Central memory CD8-positive, alpha-beta T cell (primary cell): ENCODE data around the gene CHRNA4.
"Not testable (repeated sequence)": the region's sequence is repeated elsewhere in the genome, so short reads cannot be mapped to it uniquely, and the experiment has no call there.

ENCODE experiments used
- ATAC-seq: fragments of 150-1000 bp; cut with Tn5 transposase; replicated peaks from 2 replicates; pipeline ENCODE4 v1.10.0; 2022; ENCODE audit warnings: mild to moderate bottlenecking, moderate FRiP score, moderate number of reproducible peaks; ENCODE audit not compliant: poor library complexity, severe bottlenecking; ENCODE audit errors: extremely low read depth
- DNase-seq, 2 donors: peaks; one replicate each; pipeline ENCODE4 v3.0.0; 2021; ENCODE audit warnings: low spot score in 2 of 2
- H3K27ac Mint-ChIP-seq: one replicate; pipeline ENCODE4 v1.8.0; 2022; ENCODE audit warnings: low read depth, mild to moderate bottlenecking, moderate library complexity, mixed read lengths
- H3K27me3 Mint-ChIP-seq: one replicate; pipeline ENCODE4 v1.8.0; 2022; ENCODE audit warnings: mixed read lengths
- H3K36me3 Mint-ChIP-seq: one replicate; pipeline ENCODE4 v1.8.0; 2022; ENCODE audit warnings: mild to moderate bottlenecking, moderate library complexity, mixed read lengths; ENCODE audit not compliant: insufficient read depth
- H3K4me1 Mint-ChIP-seq: one replicate; pipeline ENCODE4 v1.8.0; 2022; ENCODE audit warnings: mixed read lengths
- H3K4me3 Mint-ChIP-seq: one replicate; pipeline ENCODE4 v1.8.0; 2022; ENCODE audit warnings: mild to moderate bottlenecking, moderate library complexity, mixed read lengths
- H3K9me3 Mint-ChIP-seq: one replicate; pipeline ENCODE4 v1.8.0; 2022; ENCODE audit warnings: mixed read lengths

CHRNA4 gene

GRCh38 chr20:63379872-63380271, 18.7 kb upstream of the CHRNA4 start:
- H3K9me3 Mint-ChIP-seq, H3K4me3 Mint-ChIP-seq, H3K36me3 Mint-ChIP-seq, ATAC-seq, DNase-seq, H3K27ac Mint-ChIP-seq, H3K4me1 Mint-ChIP-seq: not testable (repeated sequence)
- peaks cover 30% of the 10 kb centered on the region for H3K27me3 Mint-ChIP-seq

DNA sequence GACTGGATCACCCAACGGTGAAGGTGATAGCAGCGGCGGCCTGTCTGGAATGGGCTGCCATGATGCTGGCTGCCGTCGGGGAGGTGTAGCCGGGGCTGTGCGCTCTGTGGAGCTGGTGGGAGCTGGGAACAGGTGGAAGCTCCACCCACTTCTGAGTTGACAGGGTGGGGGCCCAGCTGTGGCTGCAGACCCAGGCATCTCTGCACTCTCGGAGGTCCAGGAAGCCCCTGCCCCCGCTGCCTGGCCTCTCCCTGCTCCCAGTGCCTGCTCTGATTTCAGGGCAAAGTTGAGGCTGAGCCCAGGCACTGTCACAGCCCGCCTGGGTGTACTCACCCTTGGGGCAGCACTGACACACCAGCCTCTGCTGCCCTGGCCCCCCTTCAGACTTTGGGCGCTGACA, 18.1 kb upstream of the CHRNA4 start:
- Mint-ChIP-seq H3K4me3 (no peak overlapping the region), H3K27me3 (peaks cover 30% of the 10 kb centered on the region), H3K36me3 (no peaks in the 10 kb centered on the region), H3K9me3 (no peaks in the 10 kb centered on the region), H3K4me1 (no peaks in the 10 kb centered on the region), H3K27ac (no peak overlapping the region)
- ATAC-seq (no peak), DNase-seq (no peak)

DNA sequence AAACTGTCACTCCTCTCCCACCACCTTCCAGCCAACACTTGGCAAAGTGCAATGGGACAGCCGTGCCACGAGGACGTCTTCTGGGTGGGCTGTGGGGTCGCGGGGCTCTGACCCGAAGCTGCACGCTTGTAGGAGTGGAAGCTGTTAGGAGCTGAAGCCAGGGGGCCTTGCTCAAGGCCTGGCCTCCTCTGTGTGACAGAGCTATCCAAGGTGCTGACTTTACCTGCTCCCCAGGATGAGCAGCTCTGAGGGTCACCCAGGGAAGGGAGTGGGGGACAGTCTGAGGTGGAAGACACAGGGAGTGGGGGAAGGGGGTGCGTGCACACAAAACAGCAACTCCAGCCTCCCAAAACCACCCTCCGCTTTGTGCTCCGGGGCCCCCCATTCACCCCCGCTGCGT, 17.5 kb upstream of the CHRNA4 start:
- no peaks in the 10 kb centered on the region for H3K9me3 Mint-ChIP-seq
- H3K27ac Mint-ChIP-seq, result no peak overlapping the region
- H3K27me3 Mint-ChIP-seq, result peaks cover 30% of the 10 kb centered on the region
- DNase-seq (no peak), ATAC-seq (no peak)
- no peaks in the 10 kb centered on the region for H3K4me1 Mint-ChIP-seq
- H3K36me3 Mint-ChIP-seq, result no peaks in the 10 kb centered on the region
- no peak overlapping the region for H3K4me3 Mint-ChIP-seq

DNA sequence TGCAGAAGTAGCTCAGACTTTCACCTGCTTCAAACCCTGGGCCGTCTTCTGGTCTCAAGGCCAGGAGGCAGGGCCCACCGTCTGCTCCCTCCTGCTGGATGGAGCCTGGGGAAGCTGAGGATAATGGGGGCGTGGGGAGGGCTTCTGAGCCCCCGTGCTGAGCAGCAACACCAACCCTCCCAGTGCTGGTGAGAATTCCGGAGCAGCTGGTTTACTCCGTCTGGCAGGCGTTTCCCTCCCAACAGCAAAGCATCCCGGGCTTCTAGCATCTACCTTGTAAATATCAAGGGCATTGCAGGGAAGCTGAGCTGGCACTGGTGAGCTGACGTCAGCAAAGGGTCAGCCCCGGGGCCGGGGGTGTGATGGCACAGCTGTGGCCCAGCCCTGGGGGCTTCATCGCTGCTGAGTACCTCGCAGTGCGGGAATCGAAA, 16.8 kb upstream of the CHRNA4 start:
- Mint-ChIP-seq H3K36me3 (no peaks in the 10 kb centered on the region), H3K4me3 (no peak overlapping the region), H3K27me3 (peaks cover 33% of the 10 kb centered on the region), H3K4me1 (no peaks in the 10 kb centered on the region), H3K9me3 (no peaks in the 10 kb centered on the region), H3K27ac (no peak overlapping the region)
- DNase-seq, result no peak
- ATAC-seq, result no peak

DNA sequence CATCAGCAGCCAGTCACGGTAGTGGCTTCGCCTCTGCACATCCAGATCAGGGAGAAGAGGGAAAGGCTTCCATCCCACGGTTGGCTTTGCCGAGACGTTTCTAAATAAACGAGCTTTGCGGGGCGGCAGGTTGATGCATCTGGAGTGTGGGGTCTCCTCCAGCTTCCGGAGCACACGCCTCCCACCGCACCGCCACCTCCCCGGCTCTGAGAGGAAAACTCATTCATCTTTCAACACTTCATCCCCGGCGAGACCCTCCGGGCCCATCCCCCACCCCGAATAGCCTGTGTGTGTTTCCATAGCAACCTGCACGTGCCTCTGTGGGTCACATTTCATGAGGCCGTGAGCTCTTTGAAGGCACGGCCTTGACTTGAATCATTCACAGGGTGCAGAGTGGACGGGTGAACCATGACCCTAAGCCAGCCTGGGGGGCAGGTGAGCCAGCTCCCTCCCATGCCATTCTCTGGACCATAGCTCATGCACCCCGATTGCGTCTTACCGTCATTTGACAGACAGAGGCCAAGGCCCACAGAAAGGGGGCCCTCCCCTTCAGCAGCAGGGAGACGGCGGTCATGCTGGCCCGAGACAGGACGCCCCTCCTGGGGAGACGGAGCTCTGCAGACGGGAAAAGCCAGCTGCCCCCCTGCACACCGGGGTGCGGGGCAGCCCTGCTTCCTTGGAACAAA, 16.2 kb upstream of the CHRNA4 start:
- ATAC-seq (no peak), DNase-seq (no peak)
- H3K9me3 Mint-ChIP-seq, result no peaks in the 10 kb centered on the region
- peaks cover 38% of the 10 kb centered on the region for H3K27me3 Mint-ChIP-seq
- H3K4me1 Mint-ChIP-seq, result no peaks in the 10 kb centered on the region
- no peaks in the 10 kb centered on the region for H3K36me3 Mint-ChIP-seq
- no peak overlapping the region for H3K4me3 Mint-ChIP-seq
- H3K27ac Mint-ChIP-seq, result no peak overlapping the region

GRCh38 chr20:63376283-63377250, 15.4 kb upstream of the CHRNA4 start:
- Mint-ChIP-seq H3K4me3 (no peak overlapping the region), H3K9me3 (no peaks in the 10 kb centered on the region), H3K27ac (no peak overlapping the region), H3K27me3 (peaks cover 41% of the 10 kb centered on the region), H3K36me3 (no peaks in the 10 kb centered on the region), H3K4me1 (no peaks in the 10 kb centered on the region)
- ATAC-seq (no peak), DNase-seq (no peak)

DNA sequence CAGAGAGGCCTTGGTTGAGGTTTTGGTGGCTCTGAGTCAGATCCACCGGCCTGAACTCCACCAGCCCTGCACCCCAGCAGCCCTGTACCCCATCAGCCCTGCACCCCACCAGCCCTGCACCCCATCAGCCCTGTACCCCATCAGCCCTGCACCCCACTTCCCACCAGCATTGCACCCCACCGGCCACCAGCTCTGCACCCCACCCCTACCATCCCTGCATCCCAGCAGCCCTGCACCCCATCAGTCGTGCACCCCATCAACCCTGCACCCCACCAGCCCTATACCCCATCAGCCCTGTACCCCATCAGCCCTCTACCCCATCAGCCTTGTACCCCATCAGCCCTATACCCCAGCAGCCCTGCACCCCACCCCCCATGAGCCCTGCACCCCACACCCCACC, 14.3 kb upstream of the CHRNA4 start:
- no peak for DNase-seq
- Mint-ChIP-seq H3K27ac (no peak overlapping the region), H3K4me3 (no peak overlapping the region), H3K9me3 (no peaks in the 10 kb centered on the region), H3K36me3 (no peaks in the 10 kb centered on the region), H3K4me1 (no peaks in the 10 kb centered on the region), H3K27me3 (peaks cover 50% of the 10 kb centered on the region)
- no peak for ATAC-seq

DNA sequence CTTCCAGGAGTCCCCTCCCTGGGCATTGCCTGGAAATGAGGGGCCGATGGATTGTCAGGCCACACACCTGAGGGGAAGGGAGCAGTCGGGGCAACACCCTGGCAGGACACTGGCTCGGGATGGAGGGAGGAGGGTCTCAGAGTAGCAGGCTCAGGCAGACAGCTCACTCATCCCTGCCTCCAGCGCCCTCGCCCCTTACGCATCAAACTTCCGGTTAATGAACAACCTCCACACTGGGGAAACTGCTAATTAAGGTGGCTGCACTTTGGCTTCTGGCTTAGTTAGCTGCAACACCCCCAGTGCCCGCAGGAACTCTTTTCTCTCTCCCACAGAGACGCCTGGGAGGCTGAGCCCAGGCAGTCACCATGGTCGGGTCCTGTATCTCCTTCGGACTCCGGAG, 13.4 kb upstream of the CHRNA4 start:
- H3K4me3 Mint-ChIP-seq, result no peak overlapping the region
- H3K36me3 Mint-ChIP-seq, result no peaks in the 10 kb centered on the region
- no peak for ATAC-seq
- no peak for DNase-seq
- no peak overlapping the region for H3K27ac Mint-ChIP-seq
- H3K4me1 Mint-ChIP-seq, result no peaks in the 10 kb centered on the region
- H3K27me3 Mint-ChIP-seq, result peaks cover 50% of the 10 kb centered on the region
- no peaks in the 10 kb centered on the region for H3K9me3 Mint-ChIP-seq

- Mint-ChIP-seq H3K27me3 (peaks cover 46% of the 10 kb centered on the region), H3K27ac (no peak overlapping the region), H3K4me3 (no peak overlapping the region), H3K4me1 (no peaks in the 10 kb centered on the region), H3K36me3 (no peaks in the 10 kb centered on the region), H3K9me3 (no peaks in the 10 kb centered on the region)
- no peak for ATAC-seq
- no peak for DNase-seq
These were observed 12.8 kb upstream of the CHRNA4 start for GRCh38 chr20:63373996-63374395.

DNA sequence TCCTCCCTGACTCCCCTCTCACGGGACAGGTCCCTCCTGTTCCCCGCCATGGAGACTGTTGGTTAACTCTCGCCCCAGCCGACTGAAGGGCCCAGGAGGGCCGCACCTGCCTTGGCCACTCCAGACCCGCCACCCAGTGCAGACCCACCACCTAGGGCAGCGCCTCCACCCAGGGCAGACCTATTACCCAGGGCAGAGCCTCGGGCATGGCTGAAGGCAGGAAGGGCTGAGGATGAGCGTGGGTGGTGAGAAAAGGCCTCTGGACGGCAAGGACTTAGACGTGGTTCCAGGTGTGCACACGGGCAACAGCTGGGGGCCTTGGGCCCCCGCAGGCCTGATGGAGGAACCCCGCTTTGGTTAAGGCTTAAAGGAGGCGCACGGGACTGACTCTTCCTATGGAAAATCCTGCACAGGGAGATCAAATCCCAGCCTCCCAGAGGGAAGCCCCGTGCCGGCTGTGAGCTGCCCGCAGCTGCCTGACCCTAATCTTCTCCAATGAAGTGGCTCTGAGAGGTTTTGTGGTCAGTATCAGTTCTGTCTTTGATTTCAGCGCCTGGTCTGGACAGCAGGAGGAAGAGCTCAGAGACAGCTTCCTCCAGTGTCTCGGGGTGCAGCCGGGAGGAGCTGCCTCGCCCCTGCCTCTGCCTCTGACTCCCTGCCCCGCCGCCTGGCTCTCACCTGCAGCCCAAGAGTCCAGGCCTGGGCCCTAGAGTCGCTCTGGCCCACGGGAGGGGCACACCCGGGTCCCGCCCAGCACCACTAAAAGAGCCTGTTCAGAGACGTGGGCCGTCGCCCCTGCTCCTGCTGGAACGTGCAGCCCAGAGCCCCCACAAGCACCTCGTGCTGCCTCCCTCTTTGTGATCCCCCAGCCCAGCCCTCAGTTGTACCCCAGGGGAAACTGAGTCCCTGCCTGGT, 12.1 kb upstream of the CHRNA4 start:
- H3K27ac Mint-ChIP-seq, result no peak overlapping the region
- DNase-seq, result no peak
- H3K9me3 Mint-ChIP-seq, result no peaks in the 10 kb centered on the region
- H3K4me1 Mint-ChIP-seq, result no peaks in the 10 kb centered on the region
- H3K4me3 Mint-ChIP-seq, result no peak overlapping the region
- H3K27me3 Mint-ChIP-seq, result peaks cover 39% of the 10 kb centered on the region
- ATAC-seq, result no peak
- no peaks in the 10 kb centered on the region for H3K36me3 Mint-ChIP-seq

GRCh38 chr20:63371291-63371865, 10.2 kb upstream of the CHRNA4 start:
- H3K36me3 Mint-ChIP-seq, result no peaks in the 10 kb centered on the region
- no peak for ATAC-seq
- H3K4me3 Mint-ChIP-seq, result no peak overlapping the region
- DNase-seq, result no peak
- no peak overlapping the region for H3K27ac Mint-ChIP-seq
- H3K4me1 Mint-ChIP-seq, result no peaks in the 10 kb centered on the region
- no peaks in the 10 kb centered on the region for H3K9me3 Mint-ChIP-seq
- peaks cover 30% of the 10 kb centered on the region for H3K27me3 Mint-ChIP-seq

DNA sequence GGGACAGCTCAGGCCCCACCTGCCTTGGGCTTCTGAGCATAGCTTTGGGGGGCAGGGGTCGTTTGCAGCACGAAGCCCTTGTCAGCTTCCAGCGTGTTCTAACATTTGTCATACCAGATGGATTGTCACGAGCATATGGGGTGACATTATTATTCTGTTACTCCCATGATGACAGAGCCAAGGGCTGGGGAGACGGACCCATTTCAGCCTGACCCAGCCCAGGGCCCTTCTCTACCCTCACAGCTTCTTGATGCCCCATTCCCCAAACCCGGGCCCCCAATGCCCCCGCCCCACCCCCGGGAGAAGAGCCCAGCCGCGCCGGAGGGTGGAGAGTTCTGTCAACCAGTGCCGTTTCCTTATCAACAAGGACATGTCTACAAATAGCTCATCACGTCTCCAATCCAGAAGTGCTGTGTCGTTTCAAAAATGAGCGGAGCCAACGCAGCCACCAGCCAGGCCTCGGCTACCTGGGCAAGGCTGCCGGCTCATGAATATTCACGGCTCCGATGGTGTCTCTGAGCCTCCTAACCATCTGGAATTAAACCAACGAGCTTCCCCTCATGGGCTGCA, 9.6 kb upstream of the CHRNA4 start:
- Mint-ChIP-seq H3K36me3 (no peaks in the 10 kb centered on the region), H3K9me3 (no peaks in the 10 kb centered on the region), H3K27ac (no peak overlapping the region), H3K4me1 (no peaks in the 10 kb centered on the region), H3K27me3 (peaks cover 30% of the 10 kb centered on the region), H3K4me3 (no peak overlapping the region)
- DNase-seq (no peak), ATAC-seq (no peak)
